GM10248 (cell line): Measurements from ENCODE around the gene DIO3.

Experiments
- CTCF ChIA-PET: fragments of 300-600 bp; sonication (Branson Sonifier 250); formaldehyde crosslinking; extraction: SDS; loops from one replicate; lab custom pipeline; 2021; ENCODE audit warnings: antibody characterized with exemption; lab: Yijun Ruan, JAX
- POLR2A ChIA-PET: fragments of 350-650 bp; sonication (Branson Sonifier 250); formaldehyde crosslinking; extraction: SDS; loops from one replicate; lab custom pipeline; 2020; ENCODE audit warnings: antibody characterized with exemption; lab: Yijun Ruan, JAX
- DNase-seq: peaks from one replicate; pipeline ENCODE4 v3.0.0; 2012; ENCODE audit errors: extremely low spot score
- CTCF ChIP-seq: IDR thresholded peaks from 2 replicates; pipeline ENCODE4 v1.5.1; 2012; ENCODE audit warnings: mild to moderate bottlenecking, low read depth; ENCODE audit errors: extremely low read depth, missing control alignments, control extremely low read depth

The DIO3 gene

GRCh38 chr14:101534198-101534597, 27.1 kb upstream of the DIO3 start:
- ChIA-PET POLR2A (no interaction called here), CTCF (no interaction called here)
- TF ChIP-seq CTCF, result no peak
- DNase-seq, result no peak

DNA sequence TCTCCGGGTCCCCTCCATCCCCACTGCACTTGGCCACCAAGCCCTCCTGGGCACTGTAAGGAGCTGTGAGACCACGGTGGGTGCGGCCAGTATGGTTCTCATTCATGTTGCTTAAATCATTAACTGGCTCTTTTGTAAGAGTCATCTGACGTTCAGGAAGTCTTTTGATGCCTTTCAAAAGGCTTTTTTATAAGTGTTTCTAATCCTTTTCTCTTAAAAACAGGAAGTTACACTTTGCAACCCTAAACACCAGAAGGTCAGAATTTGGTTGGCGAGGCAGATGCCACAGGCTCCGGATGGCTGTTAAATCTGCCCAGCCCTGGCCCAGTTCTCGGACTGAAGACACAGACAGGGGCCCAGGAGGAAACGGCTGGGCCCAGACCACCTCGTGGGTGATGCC, 26.1 kb upstream of the DIO3 start:
- TF ChIP-seq CTCF, result no peak
- DNase-seq, result no peak
- ChIA-PET CTCF (no interaction called here), POLR2A (no interaction called here)

DNA sequence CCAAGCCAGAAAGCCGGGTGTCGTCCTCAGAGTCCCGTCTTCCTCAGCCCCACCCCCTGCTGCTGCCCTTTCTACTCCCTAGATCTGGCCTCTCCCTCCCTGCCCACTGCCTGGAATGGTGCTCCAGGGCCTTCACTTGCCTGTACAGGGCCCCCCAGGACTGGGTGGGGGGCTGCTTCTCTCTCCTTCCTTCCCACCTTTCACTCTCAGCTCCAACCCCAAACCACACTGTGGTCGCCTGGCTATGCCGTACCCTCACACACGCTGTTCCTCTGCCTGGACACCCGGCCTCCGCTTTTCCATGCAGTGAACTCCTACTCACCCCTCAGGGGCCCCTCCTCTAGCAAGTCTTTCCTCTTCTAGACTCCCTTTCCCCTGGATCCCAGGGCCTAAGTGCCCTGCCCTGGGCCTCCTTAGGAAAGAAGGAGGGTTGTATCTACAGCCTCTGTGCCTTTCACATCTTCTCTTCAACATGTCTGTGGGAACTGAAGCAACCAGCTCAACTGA, 25.5 kb upstream of the DIO3 start:
- no peak for DNase-seq
- POLR2A ChIA-PET, result no interaction called here
- CTCF ChIA-PET, result no interaction called here
- TF ChIP-seq CTCF, result no peak

GRCh38 chr14:101537286-101537685, 24.0 kb upstream of the DIO3 start:
- ChIA-PET CTCF (no interaction called here), POLR2A (no interaction called here)
- no peak for TF ChIP-seq CTCF
- no peak for DNase-seq

DNA sequence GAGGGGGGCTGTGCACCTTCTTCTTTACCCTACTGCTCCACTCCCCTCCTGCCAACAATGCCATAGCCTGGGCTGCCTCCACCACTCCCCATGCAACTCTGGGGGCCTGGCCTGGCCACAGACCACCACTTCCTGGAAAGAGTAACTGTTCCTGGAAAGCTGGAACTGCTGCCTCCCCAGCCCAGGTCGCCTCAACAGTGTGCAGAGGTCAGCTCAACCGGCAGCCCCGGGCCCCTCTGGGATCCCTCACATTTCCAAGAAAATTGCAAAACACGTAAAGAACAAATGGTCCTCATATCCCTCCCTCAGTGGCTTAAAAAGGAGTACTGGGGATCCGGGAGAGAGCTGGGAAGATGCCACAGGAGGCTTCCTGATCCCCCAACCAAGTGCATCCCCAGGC, 22.4 kb upstream of the DIO3 start:
- TF ChIP-seq CTCF, result no peak
- CTCF ChIA-PET, result no interaction called here
- POLR2A ChIA-PET, result no interaction called here
- DNase-seq, result no peak

GRCh38 chr14:101539880-101540279, 21.4 kb upstream of the DIO3 start:
- POLR2A ChIA-PET, result no interaction called here
- TF ChIP-seq CTCF, result no peak

More at GRCh38 chr14:101539880-101540279, 21.4 kb upstream of the DIO3 start:
- DNase-seq, result no peak
- CTCF ChIA-PET, result no interaction called here
